MM.1S (cell line): ENCODE data around the gene TMEM31.

Experiments
- EZH2 ChIP-seq: fragments of 300-600 bp; sonication (generic); optimal IDR thresholded peaks from 2 replicates; pipeline ENCODE3; 2017; ENCODE audit warnings: low read depth, mild to moderate bottlenecking, antibody characterized with exemption, low read length, mixed read lengths
- TF ChIP-seq, protein P1 (sequence below): fragments of 300-600 bp; sonication (generic); IDR thresholded peaks from 2 replicates; pipeline ENCODE4 v1.5.1; 2016; ENCODE audit warnings: antibody characterized with exemption, low read length, mixed read lengths

DNA sequence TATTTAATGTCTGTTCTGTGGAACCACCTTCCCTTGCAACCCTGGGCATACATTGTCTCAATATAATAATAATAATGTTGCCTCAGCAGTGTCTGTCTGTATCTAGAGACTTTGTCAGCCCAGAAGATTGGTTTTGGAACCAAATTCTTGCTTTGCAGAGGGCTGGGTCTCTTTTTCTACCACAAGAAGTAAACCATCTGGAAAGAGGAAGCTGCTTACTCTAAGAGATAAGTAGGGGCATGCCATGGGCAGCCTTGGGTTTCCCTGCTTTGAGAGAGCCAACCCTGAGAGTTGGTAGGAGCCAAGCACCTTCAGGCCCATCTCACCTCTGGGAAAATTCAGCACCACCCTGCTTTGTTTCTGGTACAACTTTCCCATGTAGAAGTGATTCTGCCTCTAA lies 27.0 kb downstream of the TMEM31 start:
- no peak for TF ChIP-seq EZH2
- TF ChIP-seq, protein P1, sequence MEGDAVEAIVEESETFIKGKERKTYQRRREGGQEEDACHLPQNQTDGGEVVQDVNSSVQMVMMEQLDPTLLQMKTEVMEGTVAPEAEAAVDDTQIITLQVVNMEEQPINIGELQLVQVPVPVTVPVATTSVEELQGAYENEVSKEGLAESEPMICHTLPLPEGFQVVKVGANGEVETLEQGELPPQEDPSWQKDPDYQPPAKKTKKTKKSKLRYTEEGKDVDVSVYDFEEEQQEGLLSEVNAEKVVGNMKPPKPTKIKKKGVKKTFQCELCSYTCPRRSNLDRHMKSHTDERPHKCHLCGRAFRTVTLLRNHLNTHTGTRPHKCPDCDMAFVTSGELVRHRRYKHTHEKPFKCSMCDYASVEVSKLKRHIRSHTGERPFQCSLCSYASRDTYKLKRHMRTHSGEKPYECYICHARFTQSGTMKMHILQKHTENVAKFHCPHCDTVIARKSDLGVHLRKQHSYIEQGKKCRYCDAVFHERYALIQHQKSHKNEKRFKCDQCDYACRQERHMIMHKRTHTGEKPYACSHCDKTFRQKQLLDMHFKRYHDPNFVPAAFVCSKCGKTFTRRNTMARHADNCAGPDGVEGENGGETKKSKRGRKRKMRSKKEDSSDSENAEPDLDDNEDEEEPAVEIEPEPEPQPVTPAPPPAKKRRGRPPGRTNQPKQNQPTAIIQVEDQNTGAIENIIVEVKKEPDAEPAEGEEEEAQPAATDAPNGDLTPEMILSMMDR: no peak
